Right renal cortex interstitium (tissue), 3 donors: ENCODE data around the gene EPS8L3. TPM values are rescaled to one million over a fixed set of nuclear protein-coding genes. Genes with fewer than 3 reads are reported as not detected.

Experiments used
- DNase-seq, 3 donors: peaks; one replicate each; pipeline ENCODE4 v3.0.0-alpha.2; 2013; ENCODE audit warnings: low read depth in 3 of 3, low spot score in 2 of 3
- polyA plus RNA-seq, 3 donors: library from polyadenylated mRNA; unstranded; fragments of 120-200 nt; gene quantifications; one replicate each; pipeline ENCODE4 v1.2.1, GENCODE V29; 2013; ENCODE audit not compliant: insufficient read length in 3 of 3

Gene EPS8L3
- polyA plus RNA-seq, 3 donors, result 0.12 to 0.56 (median 0.28) TPM

DNA sequence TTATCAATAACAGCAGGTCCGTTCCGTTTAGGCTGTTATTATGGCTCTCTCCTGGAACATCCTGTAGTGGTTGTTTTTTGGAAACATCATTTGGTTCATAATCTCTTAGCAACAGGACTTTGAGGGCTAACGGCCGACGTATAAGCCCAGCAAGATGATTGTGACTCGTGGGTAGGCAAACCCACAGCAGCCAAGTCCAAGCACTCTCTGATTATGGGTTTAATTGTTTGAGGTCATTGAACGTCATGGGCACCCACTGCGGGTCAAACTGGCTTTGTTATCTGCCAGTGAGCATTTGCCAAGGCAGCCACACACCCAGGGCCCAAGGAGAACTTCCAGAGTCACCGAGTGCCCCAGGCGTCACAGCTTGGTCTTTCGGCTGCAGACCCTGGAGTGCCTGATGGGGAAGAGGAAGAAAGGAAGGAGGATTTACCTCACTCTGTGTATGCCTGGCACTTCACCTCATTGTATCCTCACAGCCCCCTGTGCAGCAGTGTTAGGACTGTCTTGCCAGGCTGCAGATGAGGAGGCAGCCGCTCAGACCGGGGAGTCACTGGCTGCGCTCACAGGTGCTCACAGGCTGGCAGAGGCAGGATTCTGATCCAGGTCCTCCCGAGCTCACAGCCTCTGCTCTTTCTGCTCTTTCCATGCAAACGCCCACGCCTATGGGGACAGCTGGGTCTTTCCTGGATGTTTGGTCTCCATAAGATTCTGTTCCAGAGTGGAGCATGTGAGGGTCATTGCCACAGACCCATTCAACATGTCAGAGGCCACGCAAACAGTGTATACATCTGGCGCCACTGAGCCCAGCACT, 30.8 kb upstream of the EPS8L3 start:
- DNase-seq, result no peak

GRCh38 chr1:109793486-109794318, 30.0 kb upstream of the EPS8L3 start:
- DNase-seq, result no peak

GRCh38 chr1:109793089-109793485, 29.4 kb upstream of the EPS8L3 start:
- DNase-seq, result no peak

DNA sequence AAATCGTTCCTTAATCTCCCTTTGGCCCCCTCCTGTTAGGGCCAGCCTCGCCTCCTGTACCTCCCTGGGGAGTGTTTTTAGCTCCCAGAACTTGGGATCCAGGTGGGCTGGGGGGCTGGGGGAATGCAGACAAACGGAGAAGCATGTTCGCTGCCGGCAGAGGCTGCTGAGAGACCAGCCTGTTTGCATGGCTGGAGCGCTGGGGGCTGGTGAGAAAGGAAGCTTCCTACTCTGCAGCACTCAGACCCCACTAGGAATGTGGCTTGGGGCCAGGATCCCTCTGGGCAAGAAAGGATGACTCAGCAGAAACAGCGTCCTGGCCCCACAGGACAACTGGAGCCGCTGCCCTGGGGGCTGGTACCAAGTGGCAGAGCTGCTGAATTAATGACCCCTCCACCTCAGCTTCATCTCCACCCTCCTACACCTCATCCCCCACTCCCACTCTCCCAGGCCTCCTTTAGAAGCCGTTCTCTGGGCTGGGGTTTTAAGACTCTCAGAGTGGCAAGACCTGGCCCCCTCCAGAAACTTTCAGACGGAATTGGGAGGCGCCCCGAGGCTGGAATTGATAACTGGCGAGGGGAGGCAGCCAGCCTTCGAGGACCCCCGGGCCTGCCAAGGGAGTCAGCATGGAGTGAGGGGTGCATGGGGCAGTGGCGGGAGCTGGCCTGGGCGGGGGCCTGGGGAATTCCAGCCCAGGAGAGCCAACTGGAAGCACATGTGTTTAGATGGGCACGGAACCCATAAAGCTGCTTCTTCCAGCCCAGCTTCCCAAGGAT, 28.5 kb upstream of the EPS8L3 start:
- DNase-seq, result peak; percentile 69 to 85 (median 84)

- DNase-seq, result no peak
Observed at GRCh38 chr1:109791495-109792043, 27.8 kb upstream of the EPS8L3 start.

GRCh38 chr1:109790735-109791494, 27.2 kb upstream of the EPS8L3 start:
- no peak for DNase-seq

- DNase-seq, result no peak
Observed at GRCh38 chr1:109790329-109790728, 26.6 kb upstream of the EPS8L3 start.

DNA sequence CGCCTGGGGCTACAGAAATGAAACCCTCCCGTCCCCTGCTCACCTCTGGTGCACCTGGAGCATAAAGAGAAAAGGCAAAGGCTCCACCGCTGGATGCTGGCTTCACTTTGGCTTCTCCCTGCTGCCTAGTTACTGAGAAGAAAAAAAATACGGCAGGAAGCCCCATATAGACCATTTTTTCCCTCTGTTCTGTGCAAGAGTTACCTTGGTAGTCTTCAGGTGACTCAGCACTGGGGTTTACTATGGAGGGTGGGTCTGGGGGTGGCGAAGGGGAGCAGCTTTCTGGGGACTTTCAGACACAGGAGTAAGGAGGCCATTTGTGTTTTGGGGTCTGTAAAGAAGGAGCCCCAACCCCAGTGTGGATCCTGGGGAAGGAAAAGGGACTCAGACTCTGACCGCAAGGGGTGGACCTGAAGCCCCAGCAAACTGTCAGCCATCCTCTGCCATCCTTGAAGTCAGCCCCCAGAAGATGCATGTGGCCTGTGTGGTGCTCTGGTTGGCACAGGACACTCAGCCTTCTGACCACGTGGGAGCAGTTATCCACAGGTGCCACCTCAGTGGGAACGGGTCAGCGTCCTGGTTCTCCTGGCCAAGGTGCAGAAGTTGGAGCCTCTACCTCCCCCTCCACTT, 25.9 kb upstream of the EPS8L3 start:
- no peak for DNase-seq

GRCh38 chr1:109788695-109789521, 25.2 kb upstream of the EPS8L3 start:
- DNase-seq, result no peak

DNA sequence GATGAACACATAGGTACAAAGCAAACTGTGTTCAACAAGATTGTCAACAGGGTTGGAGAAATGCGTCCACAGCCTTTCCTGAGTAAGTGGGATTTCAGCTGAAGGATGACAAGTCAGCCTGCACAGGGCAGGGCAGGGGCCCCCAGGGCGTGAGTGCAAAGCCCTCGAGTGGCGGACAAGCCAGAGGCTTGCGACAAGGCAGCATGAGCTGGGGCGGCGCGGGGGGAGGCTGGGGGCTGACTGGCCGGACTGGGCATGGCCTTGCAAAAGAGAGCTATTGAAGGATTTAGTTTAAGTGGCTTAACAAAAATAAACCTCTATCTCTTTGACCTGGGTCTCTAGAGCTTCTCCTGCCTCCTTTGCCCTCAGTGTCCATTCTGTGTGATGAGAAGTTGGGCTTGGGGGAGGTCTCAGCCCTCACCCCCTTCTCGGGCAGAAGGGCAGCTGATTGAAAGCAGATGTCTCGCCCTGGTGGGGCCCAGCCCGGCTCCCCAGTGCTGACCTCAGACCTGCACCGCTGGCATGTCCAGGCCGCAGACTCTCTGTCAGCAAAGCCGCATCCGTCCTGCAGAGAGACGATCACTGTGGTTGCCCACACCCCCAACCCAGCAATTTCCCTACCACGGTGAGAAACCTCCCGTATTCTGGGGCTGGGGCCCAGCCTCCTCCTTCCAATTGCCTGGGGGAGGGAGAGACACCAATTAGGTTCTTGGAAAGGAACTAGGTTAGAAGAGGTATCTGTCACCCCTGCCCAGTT, 24.3 kb upstream of the EPS8L3 start:
- no peak for DNase-seq

- no peak for DNase-seq
Observed at GRCh38 chr1:109787211-109787844, 23.6 kb upstream of the EPS8L3 start.

GRCh38 chr1:109786531-109787021, 22.9 kb upstream of the EPS8L3 start:
- DNase-seq, result no peak

DNA sequence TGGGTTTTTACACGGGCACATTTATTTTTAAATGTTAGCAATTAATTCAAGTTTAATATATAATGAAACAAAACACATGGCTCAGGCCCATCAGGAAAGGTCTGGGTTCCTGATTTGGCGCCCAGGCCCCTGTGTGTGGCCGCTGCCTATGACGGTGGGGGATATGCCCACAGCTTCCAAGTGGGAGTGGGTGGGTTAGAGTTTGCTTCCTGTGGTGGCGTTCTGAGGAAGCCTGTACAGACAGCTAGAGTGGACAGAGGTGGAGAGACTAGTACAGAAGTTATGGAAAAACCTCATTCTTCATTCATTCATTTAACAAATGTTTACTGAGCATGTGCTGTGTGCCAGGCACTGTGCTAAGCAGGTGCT, 22.4 kb upstream of the EPS8L3 start:
- DNase-seq, result no peak

GRCh38 chr1:109785446-109786111, 21.9 kb upstream of the EPS8L3 start:
- no peak for DNase-seq

DNA sequence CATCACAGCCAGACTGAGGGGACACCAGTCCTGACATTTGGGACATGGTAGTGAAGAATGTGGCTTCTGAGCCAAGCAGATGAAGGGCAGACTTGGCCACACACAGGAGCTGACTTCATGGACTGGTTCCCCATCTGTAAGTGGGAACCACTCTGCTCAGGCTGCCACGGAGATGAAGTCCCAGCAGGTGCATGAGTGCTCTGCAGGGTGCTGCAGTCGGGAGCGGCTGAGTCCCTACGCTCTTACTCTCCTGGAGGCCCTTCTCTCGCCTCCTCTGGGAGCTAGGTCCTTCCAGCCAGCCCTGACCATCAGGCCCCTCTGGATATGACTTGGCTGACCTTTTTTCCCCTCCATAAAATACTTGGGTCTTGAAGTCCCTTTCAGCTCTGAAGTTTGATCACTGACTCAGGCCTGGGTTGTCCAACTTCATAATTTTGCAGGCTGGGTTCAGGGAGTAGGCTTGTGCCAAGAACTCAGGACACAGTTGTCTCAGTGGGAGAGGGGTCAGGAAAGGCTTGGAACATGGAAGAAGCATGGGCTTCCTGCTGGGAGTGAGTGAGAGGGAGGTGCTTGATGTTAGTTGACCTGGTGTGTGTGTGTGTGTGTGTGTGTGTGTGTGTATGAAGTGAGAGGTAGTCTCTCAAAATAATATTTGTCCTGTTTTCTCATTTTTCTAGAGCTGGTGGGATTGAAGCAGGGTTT, 21.0 kb upstream of the EPS8L3 start:
- DNase-seq, result no peak

DNA sequence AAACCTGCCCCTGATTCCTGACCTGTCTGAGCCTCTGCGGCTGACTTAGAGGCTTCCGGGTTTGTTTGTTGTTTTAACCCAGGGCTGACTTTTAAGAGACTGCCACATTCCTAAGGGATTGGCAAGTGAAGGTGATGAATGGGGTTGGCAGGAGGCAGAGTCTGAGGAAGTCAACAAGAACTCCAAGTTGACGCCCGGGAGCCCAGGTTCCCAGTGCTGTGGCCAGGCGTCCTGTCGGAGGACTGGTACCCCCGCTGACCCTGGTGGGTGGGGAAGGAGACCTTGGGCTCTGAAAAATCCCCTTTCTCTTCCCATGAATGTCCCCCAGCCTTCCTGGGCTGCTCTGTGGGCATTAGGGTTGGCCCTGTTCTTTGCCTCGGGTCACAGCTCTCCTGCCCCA, 19.7 kb upstream of the EPS8L3 start:
- DNase-seq, result no peak
